NCI-H1105 (cell line): ENCODE data around the gene SPINK13.
"Not testable (repeated sequence)": the region's sequence is repeated elsewhere in the genome, so short reads cannot be mapped to it uniquely, and the experiment has no call there.

Experiments used
- DNase-seq: peaks from one replicate; lab custom pipeline; 2025; lab: John Stamatoyannopoulos, UW

Gene SPINK13

GRCh38 chr5:148268566-148268965, at the start of gene SPINK13:
Gene SPINK13, plus strand, starts transcription at chr5:148268794. Its CDS starts 1,279 bp downstream, at chr5:148270073.
- DNase-seq, result no peak

- no peak for DNase-seq
Measured at GRCh38 chr5:148221508-148221907, 47.1 kb upstream of the SPINK13 start.

GRCh38 chr5:148224117-148224742, 44.4 kb upstream of the SPINK13 start:
- no peak for DNase-seq

- no peak for DNase-seq
Measured at GRCh38 chr5:148228392-148228984, 40.1 kb upstream of the SPINK13 start.

GRCh38 chr5:148229840-148230239, 38.8 kb upstream of the SPINK13 start:
- DNase-seq, result no peak

- DNase-seq, result no peak
Measured at GRCh38 chr5:148230240-148230639, 38.4 kb upstream of the SPINK13 start.

GRCh38 chr5:148237785-148238417, 30.7 kb upstream of the SPINK13 start:
- DNase-seq, result no peak

GRCh38 chr5:148238418-148238794, 30.2 kb upstream of the SPINK13 start, which contains the start of gene MARCOL:
Gene MARCOL, plus strand, starts transcription at chr5:148238525. Its CDS starts 73 bp downstream, at chr5:148238598.
- DNase-seq, result no peak

- DNase-seq, result no peak
Measured at GRCh38 chr5:148248894-148249293, 19.7 kb upstream of the SPINK13 start.

- no peak for DNase-seq
Measured at GRCh38 chr5:148255456-148255855, 13.1 kb upstream of the SPINK13 start.

- DNase-seq, result no peak
Measured at GRCh38 chr5:148259288-148259687, 9.3 kb upstream of the SPINK13 start.

- no peak for DNase-seq
Measured at GRCh38 chr5:148261221-148261620, 7.4 kb upstream of the SPINK13 start.

- DNase-seq, result no peak
Measured at GRCh38 chr5:148267962-148268361, 632 bp upstream of the SPINK13 start.

- DNase-seq, result not testable (repeated sequence)
Measured at GRCh38 chr5:148275129-148275528, 6.5 kb downstream of the SPINK13 start.

GRCh38 chr5:148280893-148281292, 12.3 kb downstream of the SPINK13 start:
- not testable (repeated sequence) for DNase-seq

- not testable (repeated sequence) for DNase-seq
Measured at GRCh38 chr5:148281336-148281735, 12.7 kb downstream of the SPINK13 start.

- no peak for DNase-seq
Measured at GRCh38 chr5:148290271-148291195, 21.9 kb downstream of the SPINK13 start.

GRCh38 chr5:148297731-148298130, 29.1 kb downstream of the SPINK13 start:
- no peak for DNase-seq

GRCh38 chr5:148306446-148306845, 37.9 kb downstream of the SPINK13 start:
- DNase-seq, result no peak

- DNase-seq, result no peak
Measured at GRCh38 chr5:148309019-148309418, 40.4 kb downstream of the SPINK13 start.

- no peak for DNase-seq
Measured at GRCh38 chr5:148309746-148310145, 41.2 kb downstream of the SPINK13 start.

GRCh38 chr5:148311484-148311883, 42.9 kb downstream of the SPINK13 start:
- DNase-seq, result no peak
